GM18951 (cell line): ENCODE measurements around the gene NPLOC4.
"Not testable (repeated sequence)": the region's sequence is repeated elsewhere in the genome, so short reads cannot be mapped to it uniquely, and the experiment has no call there.

ENCODE experiments used
- POLR2A ChIP-seq: IDR thresholded peaks from 4 replicates; pipeline ENCODE4 v1.6.1; 2011; ENCODE audit warnings: mild to moderate bottlenecking; ENCODE audit not compliant: insufficient read length, insufficient read depth; ENCODE audit errors: extremely low read depth
- in situ Hi-C: fragments of 300-500 bp; cut with MboI; formaldehyde crosslinking; loops from one replicate; pipeline ENCODE4 v1.12.0; 2022; ENCODE audit warnings: low sequenced_read_pairs, mixed read lengths, inconsistent platforms; ENCODE audit not compliant: unreplicated experiment

The NPLOC4 gene

GRCh38 chr17:81608082-81608481, 28.8 kb downstream of the NPLOC4 start:
- in situ Hi-C loops, result no loop called here
- TF ChIP-seq POLR2A, result no peak

- no peak for TF ChIP-seq POLR2A
- in situ Hi-C loops, result no loop called here
Observed at GRCh38 chr17:81607431-81607830, 29.5 kb downstream of the NPLOC4 start.

DNA sequence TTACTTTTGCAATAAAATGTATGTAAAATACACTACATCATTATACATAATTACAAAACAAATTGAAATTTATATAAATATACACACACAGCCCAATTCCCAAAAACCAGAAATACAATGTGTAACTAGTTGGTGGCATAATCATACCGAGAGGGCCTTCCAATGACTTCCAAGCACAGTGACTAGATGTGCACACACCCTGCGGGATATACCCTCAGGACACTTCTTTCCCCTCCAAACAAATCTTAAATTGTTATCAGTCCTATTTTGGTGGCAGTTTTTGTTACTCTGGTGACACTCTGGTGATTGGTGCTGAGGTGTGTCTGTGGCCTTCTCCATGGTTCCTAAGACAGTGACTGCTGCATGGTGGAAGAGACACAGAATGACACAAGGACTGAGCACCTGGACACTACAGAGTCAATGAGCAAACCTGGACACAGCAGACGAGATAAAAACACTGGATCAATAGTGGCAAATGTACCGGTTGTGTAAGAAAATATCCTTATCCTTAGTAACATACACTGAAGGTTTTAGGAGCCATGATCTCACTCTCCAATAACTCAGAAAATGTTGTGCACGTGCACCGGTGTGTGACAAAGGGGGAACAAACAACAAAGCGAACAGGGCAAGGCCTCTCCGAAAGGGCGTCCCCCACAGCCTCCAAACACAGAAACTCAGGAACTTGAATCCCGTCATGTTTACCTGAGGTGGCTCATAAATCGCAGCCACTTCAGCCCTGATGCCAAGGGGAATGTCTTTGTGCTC, 32.9 kb downstream of the NPLOC4 start:
- in situ Hi-C loops, result no loop called here
- TF ChIP-seq POLR2A, result no peak

DNA sequence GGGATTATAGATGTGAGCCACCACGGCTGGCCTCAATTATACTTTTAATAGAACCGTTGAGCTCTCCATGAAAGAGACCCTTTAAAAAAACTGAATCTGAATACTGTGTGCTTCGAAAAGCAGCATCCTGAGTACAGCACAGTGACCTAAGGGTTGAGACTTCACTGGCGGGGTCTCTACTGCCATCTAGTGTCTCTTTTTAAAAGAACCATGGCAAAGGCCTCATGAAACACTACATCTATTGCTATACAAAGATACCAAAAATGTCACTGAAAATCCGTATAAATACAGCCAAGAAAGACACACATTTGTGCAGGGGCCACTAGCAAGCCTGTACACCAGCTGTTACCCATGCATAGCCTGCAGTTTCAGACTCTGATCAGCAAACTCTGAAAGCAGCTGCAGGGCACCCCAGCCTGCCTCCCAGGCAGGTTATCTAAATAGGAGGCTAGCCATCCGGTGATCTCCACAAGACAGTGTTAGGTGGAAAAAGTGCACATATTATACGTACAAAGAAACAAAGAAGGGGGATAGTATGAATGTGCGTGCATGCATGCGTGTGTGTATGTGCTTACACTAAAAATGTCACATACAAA, 35.3 kb downstream of the NPLOC4 start:
- in situ Hi-C loops, result no loop called here
- TF ChIP-seq POLR2A, result no peak

DNA sequence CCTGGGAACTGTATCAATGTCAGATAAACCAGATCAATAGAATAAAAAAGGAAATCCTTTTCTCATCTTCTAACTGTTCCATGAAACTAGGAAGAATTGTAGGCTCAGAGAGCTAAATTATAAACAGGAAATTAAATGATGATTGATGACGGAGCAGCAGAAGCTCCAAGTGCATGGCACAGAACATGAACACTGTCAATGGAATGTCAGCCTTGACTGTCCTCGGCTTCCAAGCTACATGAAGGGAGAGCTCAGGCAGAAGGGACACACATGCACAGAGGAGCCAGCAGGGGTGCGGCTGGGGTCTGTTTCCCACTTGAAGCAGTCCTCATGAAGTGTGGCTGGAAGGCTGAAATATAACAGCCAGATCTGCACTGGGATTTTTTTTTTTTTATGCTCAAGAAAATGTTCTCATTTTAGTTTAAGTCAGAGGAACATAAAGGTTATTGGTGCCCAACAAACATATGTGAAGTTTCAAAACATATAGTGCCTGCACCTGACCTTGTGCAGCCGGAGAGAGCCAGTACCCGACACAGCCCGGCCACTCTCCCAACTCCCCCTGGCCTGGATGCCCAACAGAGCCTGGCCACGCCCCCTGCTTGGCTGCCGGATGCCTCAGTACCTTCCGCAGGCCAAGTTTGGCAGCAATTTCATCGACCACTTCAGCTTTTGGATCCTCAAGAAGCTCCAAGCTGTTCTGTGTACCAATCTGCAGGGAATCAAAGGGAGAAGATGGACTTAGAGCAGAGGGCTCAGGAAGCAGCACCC, 37.0 kb downstream of the NPLOC4 start:
- no peak for TF ChIP-seq POLR2A
- in situ Hi-C loops, result no loop called here

DNA sequence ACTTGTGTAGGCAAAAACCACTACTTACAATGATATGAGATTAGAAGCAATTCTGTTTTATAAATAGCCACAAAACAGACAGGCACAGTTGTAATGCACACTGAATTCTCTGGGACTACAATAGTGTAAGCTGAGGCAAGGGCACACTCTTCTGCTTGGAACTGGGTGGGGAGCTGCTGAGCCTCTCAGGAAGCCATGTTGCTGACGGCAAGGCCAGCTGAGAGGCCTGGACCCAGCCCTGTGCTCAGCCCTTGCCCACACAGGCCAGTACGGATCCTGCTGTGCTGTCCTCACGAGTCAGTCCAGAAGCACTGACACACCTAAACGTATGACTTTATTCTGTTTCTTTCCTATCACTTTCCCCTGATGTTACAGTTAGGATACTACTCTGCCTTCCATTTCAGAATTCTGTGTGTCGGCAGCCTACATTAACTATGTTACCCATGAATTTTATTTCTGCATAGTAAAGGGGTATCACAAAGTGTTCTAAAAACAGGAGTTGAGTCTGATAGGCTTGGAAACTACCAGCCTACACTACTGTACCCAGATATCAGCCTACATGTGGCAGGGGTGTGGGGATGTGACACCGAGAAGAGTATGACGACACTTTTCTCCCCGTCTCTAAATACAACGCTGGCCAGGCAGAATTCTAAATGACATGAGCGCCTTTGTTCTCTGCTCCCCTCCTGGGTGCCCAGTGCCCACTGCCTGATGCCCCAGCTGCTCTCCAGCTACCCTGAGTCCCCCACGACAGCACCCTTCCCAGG, 43.6 kb downstream of the NPLOC4 start:
- in situ Hi-C loops, result no loop called here
- no peak for TF ChIP-seq POLR2A

DNA sequence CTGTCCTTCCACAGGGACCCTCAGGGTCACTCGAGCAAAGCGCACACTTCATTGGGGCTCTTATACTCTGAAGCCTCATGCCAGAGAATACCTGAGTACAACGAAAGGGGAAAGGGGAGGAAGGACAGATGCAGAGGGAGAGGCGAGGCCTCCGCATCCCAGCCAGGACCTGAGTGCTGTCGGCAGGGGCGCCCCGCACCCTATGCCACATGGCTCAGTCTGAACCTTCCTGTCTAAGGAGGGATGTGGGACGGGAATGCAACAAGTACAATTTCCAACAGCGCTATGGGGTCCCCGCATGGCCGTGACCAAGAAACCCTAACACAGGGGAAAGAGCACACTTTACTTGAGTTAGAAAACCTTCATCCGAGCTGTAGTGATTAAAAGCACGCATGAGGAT, 44.9 kb downstream of the NPLOC4 start:
- no peak for TF ChIP-seq POLR2A
- in situ Hi-C loops, result no loop called here

DNA sequence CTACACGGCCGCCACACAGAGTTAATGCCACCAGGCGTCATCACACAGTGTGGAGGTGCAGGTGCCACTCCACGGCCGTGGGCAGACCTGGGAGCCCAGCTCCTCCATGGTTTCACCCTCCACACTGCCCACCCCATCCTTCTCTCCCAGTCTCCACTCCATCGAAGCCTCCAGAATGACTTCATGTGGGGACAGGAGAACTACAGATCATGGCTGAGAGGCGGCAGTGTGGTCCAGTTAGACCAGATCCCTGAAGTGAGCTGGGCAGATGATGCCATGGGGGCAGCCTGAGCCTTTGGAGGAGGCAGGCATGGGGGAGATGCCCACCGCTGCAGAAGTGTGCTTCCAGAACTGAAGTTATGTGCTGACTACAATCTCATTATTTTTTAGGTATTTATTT, 46.8 kb downstream of the NPLOC4 start:
- in situ Hi-C loops, result no loop called here
- no peak for TF ChIP-seq POLR2A

DNA sequence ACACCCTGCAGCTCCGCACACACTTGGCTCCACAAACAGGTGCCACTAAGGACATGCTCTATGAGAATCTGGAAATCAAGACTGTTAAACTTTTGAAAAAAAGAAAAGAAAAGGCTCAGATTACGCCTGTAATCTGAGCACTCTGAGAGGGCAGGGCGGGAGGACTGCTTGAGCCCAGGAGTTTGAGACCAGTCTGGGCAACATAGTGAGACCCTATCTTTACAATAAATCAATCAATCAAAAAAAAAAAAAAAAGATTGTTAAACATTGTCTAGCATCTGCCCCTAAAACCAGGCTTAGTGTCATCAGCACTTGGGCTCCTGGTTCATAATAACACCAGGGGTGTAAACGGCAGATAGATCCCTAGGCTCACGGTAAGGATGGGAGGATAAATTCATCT, 47.3 kb downstream of the NPLOC4 start:
- in situ Hi-C loops, result no loop called here
- no peak for TF ChIP-seq POLR2A

DNA sequence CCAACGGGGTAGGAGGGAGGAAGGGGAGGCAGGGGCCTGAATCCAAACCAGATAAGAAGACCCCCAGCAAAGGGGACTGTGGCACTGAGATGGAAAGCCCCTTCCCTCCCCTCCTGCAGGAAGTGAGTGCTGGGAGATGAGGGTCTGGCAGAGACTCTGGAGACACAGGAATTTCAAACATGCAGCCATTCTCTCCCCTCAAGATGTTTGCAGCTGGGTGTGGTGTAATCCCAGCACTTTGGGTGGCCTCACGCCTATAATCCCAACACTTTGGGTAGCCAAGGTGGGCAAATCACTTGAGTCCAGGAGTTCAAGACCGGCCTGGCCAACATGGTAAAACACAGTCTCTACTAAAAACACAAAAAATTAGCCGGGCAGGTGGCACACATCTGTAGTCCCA, 50.8 kb downstream of the NPLOC4 start:
- in situ Hi-C loops, result no loop called here
- no peak for TF ChIP-seq POLR2A

GRCh38 chr17:81584771-81585170, 52.1 kb downstream of the NPLOC4 start:
- in situ Hi-C loops, result not testable (repeated sequence)

DNA sequence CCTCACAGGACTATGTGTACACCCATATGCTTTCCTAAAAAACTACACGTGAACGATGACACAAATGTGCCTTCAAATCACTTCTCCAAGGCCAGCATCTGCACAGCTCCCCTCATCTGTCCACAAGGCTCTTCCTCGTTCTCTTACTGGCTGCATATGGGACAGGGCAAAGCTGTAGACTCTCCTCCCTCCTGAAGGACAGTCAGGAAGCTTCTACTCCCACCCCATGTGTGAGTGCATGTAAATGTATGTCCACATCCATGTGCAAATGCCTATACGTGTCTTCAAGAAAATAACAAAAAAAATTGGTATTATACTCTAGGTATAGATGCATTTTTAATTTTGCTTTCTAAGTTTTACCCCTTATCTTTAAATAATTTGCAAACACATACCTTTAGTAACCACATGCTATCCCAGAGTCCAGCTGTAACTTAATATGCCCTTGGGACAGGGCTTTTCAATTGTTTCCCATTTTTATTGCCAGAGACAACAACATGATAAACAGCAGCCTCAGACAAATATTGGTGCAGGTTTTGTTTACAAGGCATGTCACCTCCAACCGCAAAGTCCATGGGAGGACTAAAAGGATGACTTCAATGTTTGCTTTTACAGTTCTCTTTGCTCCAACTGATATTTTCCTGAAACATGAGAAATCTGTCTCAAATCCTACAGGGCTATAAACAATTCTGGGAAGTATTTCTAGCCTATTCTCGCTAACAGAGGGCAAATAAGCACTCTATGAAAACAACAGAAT, 53.1 kb downstream of the NPLOC4 start:
- no peak for TF ChIP-seq POLR2A
- in situ Hi-C loops, result no loop called here

DNA sequence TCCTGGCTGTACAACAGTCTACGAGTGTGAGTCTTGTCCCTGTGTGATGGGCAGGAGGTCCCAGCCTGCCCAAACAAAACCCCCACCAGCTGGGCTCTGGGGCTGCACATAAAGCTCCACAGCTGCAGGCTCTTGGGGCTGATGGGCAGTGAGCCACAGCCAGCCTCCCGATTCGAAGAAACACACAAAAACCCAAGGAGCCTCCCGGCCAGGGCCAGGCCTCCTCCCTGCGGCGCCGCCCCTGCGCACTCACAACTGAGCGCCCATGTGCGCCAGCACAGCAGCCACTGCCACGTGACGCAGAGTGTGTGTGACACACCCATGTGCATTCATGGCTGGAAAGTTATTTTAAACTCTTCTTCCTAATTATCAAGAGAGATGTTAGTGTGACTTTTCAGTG, 54.2 kb downstream of the NPLOC4 start:
- no peak for TF ChIP-seq POLR2A
- in situ Hi-C loops, result no loop called here
